GM21381 (cell line): ENCODE measurements around the gene ANKRD2.

ENCODE experiments used
- ATAC-seq: cut with Tn5 transposase; IDR thresholded peaks from one replicate; pipeline ENCODE4 v1.9.1; 2021; ENCODE audit warnings: mild to moderate bottlenecking, moderate library complexity; ENCODE audit not compliant: unreplicated experiment

Gene ANKRD2

GRCh38 chr10:97590748-97591495 lies 18.3 kb downstream of the ANKRD2 start:
- no peak for ATAC-seq

DNA sequence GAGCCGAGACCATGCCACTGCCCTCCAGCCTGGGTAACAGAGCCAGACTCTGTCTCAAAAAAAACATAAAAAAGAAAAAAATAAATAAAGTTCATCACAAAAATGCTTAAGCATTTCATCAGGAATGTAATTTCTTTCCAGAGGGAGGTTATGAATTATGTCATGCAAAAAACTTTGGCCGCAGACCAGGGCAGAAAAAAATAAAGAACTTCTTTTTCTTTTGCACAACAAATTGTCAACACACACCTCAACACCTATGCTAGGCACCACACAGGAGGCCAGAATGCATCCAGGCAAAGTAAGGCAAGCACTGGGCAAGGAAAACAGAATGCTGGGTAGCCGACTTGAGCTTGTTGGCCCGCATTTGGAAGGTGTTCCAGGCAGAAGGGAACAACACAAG lies 20.8 kb downstream of the ANKRD2 start:
- ATAC-seq: no peak

DNA sequence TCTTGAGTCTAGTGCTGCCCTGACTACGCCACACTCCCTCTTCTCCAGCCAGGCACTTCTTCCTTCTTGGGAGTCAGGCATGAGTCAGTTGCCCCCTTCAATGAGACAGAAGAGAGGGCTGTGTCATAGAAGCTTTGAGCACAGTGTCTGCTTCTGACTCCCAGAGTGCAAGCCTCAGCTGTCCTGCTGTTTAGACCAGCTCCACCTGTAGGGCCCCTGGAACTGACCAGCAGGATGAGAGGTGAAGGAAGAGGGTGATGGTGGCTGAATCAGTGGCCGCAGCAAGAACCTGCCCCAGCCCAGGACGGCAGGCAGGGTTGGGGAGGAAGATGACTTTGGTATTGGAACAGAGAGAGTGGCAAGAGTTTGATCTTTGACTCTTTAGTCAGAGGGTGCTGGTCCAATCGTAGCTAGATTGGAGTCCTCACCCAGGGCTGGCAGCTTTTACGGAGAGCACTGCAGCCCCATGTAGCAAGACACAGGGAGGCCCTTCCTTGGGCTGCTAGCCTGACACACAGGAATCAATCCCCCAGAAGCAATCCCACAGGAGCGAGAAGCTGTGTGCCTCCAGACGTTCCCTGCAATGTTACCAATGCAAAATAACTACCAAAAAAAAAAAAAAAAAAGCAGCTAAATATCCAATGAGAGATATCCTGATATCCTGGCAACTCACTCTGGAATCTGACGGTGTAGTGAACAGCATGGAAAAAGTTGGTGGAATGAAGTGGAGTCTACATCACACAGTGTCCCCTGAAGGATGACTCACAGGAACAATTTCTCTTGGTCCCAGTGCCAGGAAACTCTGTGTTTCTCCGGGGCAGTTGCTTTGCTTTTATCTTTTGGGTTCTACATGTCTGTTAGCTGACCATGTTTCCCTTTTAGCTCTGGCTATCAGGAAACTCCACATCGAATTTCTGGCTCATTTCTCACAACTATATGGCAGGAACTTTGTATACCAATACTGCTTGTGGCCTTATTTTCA lies 23.8 kb downstream of the ANKRD2 start:
- ATAC-seq: no peak

DNA sequence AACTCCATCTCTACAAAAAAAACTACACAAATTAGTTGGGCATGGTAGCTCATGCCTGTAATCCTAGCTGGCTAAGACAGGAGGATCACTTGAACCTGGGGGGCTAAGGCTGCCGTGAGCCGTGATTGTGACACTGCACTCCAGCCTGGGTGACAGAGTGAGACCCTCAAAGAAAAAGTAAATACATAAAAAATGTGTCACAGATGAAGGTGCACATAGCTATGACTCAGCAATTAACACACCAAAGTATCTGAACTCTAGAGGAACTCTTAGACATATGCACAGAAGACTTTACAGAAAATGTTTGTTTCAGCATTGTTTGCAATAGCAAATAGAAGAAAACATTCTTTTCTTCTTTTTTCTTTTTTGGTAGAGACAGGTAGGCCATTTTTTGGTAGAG lies 25.2 kb downstream of the ANKRD2 start:
- no peak for ATAC-seq

DNA sequence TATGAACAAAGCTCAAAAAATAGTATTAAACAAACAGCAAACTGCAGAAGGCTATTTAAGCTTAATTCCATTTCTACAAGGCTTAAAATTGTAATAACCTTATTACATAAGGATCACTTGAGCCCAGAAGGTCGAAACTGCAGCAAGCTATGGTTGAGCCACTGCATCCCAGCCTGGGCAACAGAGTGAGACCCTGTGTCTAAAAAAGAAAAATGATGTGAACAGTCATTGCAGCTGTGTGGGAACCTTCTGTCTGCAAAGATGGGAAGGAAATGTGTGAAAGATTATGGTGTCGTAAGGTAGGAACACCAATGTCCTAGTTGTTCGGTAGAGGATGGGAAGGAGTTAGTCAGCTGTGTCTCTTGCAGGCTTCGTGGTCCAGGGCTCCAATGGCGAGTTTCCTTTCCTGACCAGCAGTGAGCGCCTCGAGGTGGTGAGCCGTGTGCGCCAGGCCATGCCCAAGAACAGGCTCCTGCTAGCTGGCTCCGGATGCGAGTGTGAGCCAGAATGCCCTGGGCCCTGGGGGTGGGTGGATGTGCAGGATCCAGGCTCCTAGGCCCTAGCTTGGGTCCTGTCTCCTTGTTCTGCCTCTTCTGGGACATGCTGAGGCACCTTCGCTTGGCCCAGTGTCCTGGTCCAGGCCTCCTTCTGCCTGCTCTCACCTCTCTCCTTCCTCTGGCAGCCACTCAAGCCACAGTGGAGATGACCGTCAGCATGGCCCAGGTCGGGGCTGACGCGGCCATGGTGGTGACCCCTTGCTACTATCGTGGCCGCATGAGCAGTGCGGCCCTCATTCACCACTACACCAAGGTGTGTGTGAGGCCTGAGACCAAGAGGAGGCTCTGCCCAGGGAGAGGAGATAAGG lies 26.1 kb downstream of the ANKRD2 start:
- no peak for ATAC-seq

DNA sequence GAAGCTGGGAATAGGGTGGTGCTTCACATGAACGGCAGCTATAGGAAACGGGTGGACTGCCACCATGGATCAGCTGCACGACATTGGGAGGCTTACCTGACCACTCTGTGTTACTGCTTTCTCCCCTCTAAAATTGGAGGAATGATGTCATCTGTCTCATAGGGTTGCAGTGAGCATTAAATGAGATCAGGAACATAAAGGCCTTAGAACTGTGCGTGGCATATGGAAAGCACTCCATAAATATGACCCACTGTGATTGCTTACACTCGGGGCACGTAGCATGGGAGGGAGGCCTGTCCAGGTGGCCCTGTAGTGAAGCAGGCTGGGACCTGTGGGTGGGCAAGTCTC lies 26.7 kb downstream of the ANKRD2 start:
- no peak for ATAC-seq

GRCh38 chr10:97600616-97601015 lies 28.0 kb downstream of the ANKRD2 start:
- ATAC-seq: no peak

DNA sequence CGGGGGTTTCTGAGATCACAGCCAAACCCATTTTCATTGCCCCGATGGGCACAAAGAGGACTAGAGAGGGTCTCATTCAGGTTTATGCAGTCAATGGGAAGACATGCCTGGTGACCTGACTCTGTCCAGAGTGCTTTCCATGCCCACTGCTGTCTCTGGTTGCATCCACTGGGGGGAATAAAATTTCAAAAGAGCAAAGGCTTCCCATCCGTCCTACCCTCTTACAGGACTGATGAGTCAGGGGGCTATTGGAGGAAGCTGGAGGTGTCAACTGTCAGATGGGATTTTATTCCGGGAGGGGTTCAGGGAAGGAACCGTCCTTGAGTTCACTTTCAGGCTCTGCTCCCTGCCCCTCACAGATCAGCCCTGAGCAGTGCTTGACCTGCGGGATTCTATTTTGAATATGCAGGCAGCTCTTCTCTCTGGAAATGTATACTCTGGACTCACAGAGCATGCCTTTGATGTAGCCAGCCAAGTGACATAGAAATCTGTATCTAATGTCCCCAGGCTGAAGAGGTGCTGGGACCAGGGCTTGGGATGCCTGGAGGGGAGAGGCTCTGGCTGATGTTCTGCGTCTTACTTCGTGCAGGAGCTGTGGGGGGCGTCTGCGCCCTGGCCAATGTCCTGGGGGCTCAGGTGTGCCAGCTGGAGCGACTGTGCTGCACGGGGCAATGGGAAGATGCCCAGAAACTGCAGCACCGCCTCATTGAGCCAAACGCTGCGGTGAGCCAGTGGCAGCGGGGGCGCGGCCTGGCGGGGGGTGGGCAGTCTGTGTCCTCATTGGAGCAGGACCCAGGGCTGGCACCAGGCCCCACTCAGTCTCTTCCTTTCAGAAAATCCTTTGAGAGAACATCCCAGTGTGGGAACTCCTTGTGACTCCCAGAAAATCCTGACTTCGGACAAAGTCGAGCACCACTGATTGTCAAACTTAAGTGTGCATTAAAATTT lies 29.0 kb downstream of the ANKRD2 start:
- no peak for ATAC-seq

GRCh38 chr10:97607095-97607636 lies 34.6 kb downstream of the ANKRD2 start:
- ATAC-seq: no peak

- ATAC-seq: no peak
Measured at GRCh38 chr10:97608991-97609561, 36.5 kb downstream of the ANKRD2 start.

DNA sequence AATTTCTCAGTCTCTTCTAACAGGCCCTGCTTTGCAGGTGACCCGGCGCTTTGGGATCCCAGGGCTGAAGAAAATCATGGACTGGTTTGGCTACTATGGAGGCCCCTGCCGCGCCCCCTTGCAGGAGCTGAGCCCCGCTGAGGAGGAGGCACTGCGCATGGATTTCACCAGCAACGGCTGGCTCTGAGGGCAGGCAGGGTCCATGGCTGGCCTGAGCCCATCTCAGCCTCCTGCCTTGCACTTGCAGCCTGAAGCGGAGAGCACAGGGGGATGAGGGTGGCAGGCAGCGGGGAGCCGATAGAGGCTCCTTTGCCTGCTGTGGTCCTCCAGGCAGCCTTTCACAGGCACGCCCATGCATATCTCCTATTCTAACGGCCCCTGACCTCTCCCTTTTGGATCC lies 38.9 kb downstream of the ANKRD2 start:
- no peak for ATAC-seq

GRCh38 chr10:97612386-97612785 lies 39.8 kb downstream of the ANKRD2 start:
- no peak for ATAC-seq

DNA sequence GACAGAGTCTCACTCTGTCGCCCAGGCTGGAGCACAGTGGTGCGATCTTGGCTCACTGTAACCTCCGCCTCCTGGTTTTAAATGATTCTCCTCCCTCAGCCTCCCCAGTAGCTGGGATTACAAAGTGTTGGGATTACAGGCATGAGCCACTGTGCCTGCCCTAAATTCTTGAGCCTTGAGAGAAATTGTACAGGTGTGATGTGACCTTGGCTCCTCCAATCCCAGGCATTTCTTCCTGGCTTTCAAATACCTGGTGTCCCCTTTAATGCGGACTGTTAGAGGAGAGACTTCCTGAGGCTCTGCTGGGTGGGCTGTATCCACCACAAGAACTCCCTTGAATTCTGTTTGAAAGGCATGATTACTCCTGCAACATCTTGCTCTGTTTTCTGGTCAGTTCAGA lies 45.7 kb downstream of the ANKRD2 start:
- no peak for ATAC-seq

- ATAC-seq: no peak
Measured at GRCh38 chr10:97618733-97619132, 46.2 kb downstream of the ANKRD2 start.

GRCh38 chr10:97623277-97623676 lies 50.7 kb downstream of the ANKRD2 start:
- no peak for ATAC-seq

DNA sequence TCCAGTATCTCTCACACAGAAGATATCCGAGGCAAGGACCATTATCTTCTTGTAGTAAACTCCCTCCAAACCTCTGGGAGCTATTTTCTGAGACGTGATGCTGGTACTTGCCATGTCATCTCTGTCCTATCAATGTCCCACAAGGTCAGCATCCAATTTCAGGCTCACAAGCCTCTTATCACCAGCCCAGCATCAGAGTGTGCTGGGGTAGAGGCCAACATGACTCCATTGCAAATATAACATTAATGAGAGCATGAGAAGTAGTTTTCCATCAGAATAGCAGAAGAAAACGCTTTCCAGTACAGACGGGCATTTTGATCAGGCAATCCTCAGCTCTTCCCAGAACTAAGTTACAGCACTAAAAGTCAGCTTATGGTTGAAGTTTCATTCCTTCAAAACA lies 55.2 kb downstream of the ANKRD2 start:
- ATAC-seq: no peak

GRCh38 chr10:97628228-97628627 lies 55.6 kb downstream of the ANKRD2 start:
- no peak for ATAC-seq

DNA sequence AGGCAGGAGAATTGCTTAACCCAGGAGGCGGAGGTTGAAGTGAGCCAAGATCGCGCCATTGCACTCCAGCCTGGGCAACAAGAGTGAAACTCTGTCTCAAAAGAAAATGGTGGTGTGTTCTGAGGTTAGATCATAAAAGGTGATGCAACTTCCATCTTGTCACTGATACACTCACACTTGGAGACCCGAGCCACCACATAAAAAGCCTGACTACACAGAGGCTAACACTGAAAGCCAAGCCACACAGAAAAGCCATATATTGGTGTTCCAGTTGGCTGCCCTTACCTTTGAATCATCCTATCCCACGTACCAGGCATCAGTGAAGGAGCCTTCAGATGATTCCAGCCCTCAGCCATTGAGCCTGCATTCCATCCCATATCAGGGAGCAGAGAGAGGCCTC lies 56.7 kb downstream of the ANKRD2 start:
- ATAC-seq: no peak

DNA sequence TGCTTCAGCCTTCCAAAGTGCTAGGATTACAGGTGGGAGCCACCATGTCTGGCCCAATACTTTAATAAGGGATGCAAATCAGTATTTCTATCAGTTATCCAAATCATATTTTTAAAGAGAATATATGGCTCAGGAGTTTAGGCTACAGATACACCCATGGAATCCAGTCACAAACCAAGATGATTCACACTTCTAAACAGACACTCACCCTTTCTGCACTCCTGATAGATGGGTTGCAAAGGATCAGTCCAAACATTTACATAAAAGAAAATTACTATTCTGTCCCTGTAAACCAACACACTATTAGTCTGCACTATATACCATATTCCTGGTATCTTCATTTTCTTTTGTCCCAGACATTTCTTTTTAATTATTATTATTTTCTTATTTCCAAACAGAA lies 58.5 kb downstream of the ANKRD2 start:
- ATAC-seq: no peak
